ENCODE measurements around the gene CASZ1.

The CASZ1 gene

DNA sequence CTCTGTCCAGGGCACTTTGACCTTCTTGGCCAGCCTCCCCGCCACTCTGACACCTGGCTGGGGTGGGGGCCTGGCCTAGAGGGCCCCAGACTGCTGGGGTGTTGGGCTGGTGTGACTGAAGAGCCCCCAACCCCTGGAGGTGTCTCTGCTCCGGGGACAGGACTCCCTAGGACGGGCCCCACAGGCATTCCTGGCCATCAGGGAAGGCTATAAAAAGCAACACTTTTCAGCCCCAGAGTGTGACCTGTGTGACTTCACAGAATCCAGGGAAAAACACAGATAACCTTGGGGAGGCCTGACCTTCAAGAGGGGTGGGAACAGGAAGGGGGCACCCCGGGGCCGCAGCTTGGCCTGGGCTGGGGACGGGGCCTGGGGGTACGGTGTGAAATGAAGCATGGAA is 24.0 kb upstream of the CASZ1 start:
- H3K27ac ChIP-seq (ENCODE audit: low read depth, low read length), result no peak overlapping the region
- H3K79me2 ChIP-seq (ENCODE audit: insufficient read depth, low read length), result no peaks in the 10 kb centered on the region
- H3K9me3 ChIP-seq (ENCODE audit: insufficient read depth, low read length), result no peaks in the 10 kb centered on the region
- H3K4me2 ChIP-seq (ENCODE audit: low read depth, low read length, poor library complexity, severe bottlenecking), result no peak overlapping the region
- no peak overlapping the region for H3K4me3 ChIP-seq (ENCODE audit: insufficient read depth, low read length, poor library complexity, severe bottlenecking)
- no peaks in the 10 kb centered on the region for H3F3A ChIP-seq (ENCODE audit: insufficient read depth)
- H3K36me3 ChIP-seq (ENCODE audit: low read length), result no peaks in the 10 kb centered on the region
- no peak overlapping the region for H2AFZ ChIP-seq (ENCODE audit: low read depth, low read length, severe bottlenecking)
- H3K27me3 ChIP-seq (ENCODE audit: low read length), result no peaks in the 10 kb centered on the region
- TF ChIP-seq, protein P1, sequence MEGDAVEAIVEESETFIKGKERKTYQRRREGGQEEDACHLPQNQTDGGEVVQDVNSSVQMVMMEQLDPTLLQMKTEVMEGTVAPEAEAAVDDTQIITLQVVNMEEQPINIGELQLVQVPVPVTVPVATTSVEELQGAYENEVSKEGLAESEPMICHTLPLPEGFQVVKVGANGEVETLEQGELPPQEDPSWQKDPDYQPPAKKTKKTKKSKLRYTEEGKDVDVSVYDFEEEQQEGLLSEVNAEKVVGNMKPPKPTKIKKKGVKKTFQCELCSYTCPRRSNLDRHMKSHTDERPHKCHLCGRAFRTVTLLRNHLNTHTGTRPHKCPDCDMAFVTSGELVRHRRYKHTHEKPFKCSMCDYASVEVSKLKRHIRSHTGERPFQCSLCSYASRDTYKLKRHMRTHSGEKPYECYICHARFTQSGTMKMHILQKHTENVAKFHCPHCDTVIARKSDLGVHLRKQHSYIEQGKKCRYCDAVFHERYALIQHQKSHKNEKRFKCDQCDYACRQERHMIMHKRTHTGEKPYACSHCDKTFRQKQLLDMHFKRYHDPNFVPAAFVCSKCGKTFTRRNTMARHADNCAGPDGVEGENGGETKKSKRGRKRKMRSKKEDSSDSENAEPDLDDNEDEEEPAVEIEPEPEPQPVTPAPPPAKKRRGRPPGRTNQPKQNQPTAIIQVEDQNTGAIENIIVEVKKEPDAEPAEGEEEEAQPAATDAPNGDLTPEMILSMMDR (IDR thresholded peaks at IDR 0.05; ENCODE audit: insufficient read depth, low read length, poor library complexity, severe bottlenecking), result no peak
- no peak for TF ChIP-seq EZH2phosphoT487 (conservative IDR thresholded peaks at IDR 0.05; ENCODE audit: low read length)
- no peak overlapping the region for H3K9ac ChIP-seq (ENCODE audit: low read length)
- H3K9me2 ChIP-seq (replicated peaks; ENCODE audit: insufficient read depth, low read length), result no peaks in the 10 kb centered on the region
- no peaks in the 10 kb centered on the region for H4K20me1 ChIP-seq (ENCODE audit: low read depth, low read length)

DNA sequence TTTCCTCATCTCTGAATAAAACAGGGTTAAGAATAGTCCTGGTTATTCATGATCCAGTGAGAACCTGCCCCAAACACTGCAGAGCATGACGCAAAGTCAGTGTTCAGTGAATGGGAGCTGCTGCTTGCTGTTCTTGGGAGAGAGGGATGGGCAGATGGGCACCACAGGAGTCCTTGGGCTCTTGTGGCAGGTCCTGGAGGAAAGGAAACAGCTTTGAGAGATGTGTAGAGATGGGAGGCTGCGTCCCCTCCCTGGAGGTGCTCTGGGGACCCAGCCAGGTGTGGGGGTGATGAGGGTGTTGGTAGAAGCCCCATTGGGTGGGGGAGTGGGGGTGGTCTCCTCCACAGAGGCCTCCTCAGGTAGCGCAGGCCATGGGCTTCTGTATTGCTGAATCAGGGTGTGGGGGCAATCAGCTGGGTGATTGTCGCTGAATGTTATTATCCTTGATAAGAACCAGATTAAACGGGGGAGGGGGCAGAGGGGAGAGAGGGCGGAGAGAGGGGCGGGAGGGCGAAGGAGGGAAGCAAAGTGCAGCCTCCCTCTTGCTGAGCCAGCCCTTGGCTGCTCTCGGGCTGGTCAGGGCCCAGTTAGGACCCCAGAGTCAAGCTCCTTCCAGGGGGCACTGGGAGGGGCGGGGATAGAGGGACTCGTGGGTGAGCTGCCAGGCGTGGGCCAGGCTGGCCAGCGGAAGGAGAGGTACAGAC is 22.9 kb upstream of the CASZ1 start:
- H3K9ac ChIP-seq (ENCODE audit: low read length), result no peak overlapping the region
- no peaks in the 10 kb centered on the region for H3K9me3 ChIP-seq (ENCODE audit: insufficient read depth, low read length)
- H3K9me2 ChIP-seq (replicated peaks; ENCODE audit: insufficient read depth, low read length), result no peaks in the 10 kb centered on the region
- no peak for TF ChIP-seq EZH2phosphoT487 (conservative IDR thresholded peaks at IDR 0.05; ENCODE audit: low read length)
- TF ChIP-seq, protein P1 (IDR thresholded peaks at IDR 0.05; ENCODE audit: insufficient read depth, low read length, poor library complexity, severe bottlenecking), result no peak
- no peak overlapping the region for H3K4me2 ChIP-seq (ENCODE audit: low read depth, low read length, poor library complexity, severe bottlenecking)
- H3K36me3 ChIP-seq (ENCODE audit: low read length), result no peaks in the 10 kb centered on the region
- H2AFZ ChIP-seq (ENCODE audit: low read depth, low read length, severe bottlenecking), result no peak overlapping the region
- no peak overlapping the region for H3K4me3 ChIP-seq (ENCODE audit: insufficient read depth, low read length, poor library complexity, severe bottlenecking)
- H4K20me1 ChIP-seq (ENCODE audit: low read depth, low read length), result no peaks in the 10 kb centered on the region
- H3K27ac ChIP-seq (ENCODE audit: low read depth, low read length), result no peak overlapping the region
- no peaks in the 10 kb centered on the region for H3K79me2 ChIP-seq (ENCODE audit: insufficient read depth, low read length)
- no peaks in the 10 kb centered on the region for H3F3A ChIP-seq (ENCODE audit: insufficient read depth)
- no peaks in the 10 kb centered on the region for H3K27me3 ChIP-seq (ENCODE audit: low read length)

DNA sequence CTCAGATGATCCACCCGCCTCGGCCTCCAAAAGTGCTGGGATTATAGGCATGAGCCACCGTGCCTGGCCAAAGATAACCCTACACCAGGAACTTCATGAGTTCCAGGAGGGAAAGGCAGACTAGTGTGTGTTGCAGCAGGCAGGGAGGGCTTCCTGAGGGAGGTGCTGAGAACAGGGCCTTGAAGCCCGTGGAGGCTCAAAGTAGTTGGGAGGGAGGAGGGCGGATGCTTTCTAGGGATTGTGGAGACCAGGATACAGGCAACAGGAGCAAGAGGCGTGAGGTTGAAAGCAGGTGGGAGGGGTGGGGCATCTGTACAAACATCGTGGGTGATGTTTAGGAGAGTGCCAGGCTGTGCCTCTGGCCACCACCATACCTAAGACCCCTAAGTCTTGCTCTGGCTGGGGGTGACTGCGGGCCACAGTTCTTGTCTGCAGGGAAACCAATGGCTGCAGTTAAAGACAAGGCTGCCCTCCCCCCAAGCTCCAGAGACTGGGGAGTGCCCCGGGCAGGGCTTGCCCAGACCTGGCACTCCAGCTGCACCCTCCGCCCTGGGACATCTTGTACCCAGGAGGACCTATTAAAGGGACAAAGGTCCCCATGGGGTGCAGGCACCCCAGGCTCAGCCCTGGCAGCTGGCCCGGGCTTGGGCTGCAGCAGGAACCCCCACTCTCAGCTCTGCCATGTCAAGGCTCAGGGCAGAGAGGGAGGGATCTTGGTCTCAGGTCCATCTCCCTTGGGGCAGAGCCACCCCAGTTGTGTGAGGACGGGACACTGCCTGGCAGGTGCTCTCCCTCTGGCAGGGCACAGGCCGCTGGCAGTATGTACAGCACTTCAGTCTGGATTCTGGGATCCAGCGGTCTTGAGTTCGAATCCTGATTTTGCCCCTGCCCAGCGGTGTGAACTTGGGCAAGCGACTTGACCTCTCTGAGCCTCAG is 22.1 kb upstream of the CASZ1 start:
- Histone ChIP-seq H3K4me2 (ENCODE audit: low read depth, low read length, poor library complexity, severe bottlenecking) (no peak overlapping the region), H4K20me1 (ENCODE audit: low read depth, low read length) (no peaks in the 10 kb centered on the region), H3K9ac (ENCODE audit: low read length) (no peak overlapping the region), H3K79me2 (ENCODE audit: insufficient read depth, low read length) (no peaks in the 10 kb centered on the region), H2AFZ (ENCODE audit: low read depth, low read length, severe bottlenecking) (no peak overlapping the region), H3K27ac (ENCODE audit: low read depth, low read length) (no peak overlapping the region), H3K9me2 (replicated peaks; ENCODE audit: insufficient read depth, low read length) (no peaks in the 10 kb centered on the region), H3F3A (ENCODE audit: insufficient read depth) (no peaks in the 10 kb centered on the region), H3K9me3 (ENCODE audit: insufficient read depth, low read length) (no peaks in the 10 kb centered on the region), H3K4me3 (ENCODE audit: insufficient read depth, low read length, poor library complexity, severe bottlenecking) (no peak overlapping the region), H3K27me3 (ENCODE audit: low read length) (no peaks in the 10 kb centered on the region), H3K36me3 (ENCODE audit: low read length) (no peaks in the 10 kb centered on the region)
- no peak for TF ChIP-seq EZH2phosphoT487 (conservative IDR thresholded peaks at IDR 0.05; ENCODE audit: low read length)
- TF ChIP-seq, protein P1 (IDR thresholded peaks at IDR 0.05; ENCODE audit: insufficient read depth, low read length, poor library complexity, severe bottlenecking), result no peak
